ENCODE measurements around the gene EFCAB10. TPM values are rescaled to one million over a fixed set of nuclear protein-coding genes. Genes with fewer than 3 reads are reported as not detected.
A peak's percentile ranks its signal among the peaks of the same experiment; 100 is the strongest.

EFCAB10 gene
- total and polyA plus RNA-seq, 2 of the 13 experiments (the other 11 are each of a cell fraction or from before 2014, with no cell fraction given): 0.40 TPM; not detected in 1

DNA sequence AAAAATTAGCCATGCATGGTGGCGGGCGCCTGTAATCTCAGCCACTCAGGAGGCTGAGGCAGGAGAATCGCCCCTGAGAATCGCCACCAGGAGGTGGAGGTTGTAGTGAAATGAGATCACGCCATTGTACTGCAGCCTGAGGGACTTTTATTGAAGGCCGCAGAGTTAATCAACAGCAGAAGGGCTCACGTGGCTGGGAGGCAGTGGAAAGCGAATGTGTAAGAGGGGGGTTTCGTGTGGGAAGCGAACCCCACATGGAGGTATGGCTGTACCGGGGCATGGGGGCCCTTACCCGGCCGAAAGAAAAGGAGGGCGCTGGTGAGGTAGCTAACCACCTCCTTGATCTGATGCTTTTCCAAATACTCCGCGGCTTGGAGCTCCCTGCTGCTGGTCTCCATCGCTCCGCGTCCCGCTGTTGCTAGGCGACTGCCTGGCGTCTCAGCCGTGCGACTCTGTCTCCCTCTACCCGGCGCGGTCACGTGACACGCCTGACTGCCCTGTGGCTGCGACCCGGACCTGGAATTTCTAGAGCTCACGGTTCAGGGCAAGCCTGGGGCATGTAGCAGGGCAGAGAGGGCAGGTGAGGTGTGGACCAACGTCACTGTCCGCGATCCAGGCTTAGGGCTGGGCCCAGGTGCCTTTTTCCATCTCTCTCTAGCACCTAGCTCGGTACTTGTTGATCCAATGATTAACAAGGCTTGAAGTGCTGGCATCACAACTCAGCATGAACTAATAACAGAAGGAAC lies at the start of gene EFCAB10 (continued):
- TF ChIP-seq, protein P1, sequence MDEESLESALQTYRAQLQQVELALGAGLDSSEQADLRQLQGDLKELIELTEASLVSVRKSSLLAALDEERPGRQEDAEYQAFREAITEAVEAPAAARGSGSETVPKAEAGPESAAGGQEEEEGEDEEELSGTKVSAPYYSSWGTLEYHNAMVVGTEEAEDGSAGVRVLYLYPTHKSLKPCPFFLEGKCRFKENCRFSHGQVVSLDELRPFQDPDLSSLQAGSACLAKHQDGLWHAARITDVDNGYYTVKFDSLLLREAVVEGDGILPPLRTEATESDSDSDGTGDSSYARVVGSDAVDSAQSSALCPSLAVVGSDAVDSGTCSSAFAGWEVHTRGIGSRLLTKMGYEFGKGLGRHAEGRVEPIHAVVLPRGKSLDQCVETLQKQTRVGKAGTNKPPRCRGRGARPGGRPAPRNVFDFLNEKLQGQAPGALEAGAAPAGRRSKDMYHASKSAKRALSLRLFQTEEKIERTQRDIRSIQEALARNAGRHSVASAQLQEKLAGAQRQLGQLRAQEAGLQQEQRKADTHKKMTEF (CRISPR knock-in tag; IDR thresholded peaks at IDR 0.05): peak; percentile 31; the same call in 1 of the 2 replicates
- TF ChIP-seq, protein P2, sequence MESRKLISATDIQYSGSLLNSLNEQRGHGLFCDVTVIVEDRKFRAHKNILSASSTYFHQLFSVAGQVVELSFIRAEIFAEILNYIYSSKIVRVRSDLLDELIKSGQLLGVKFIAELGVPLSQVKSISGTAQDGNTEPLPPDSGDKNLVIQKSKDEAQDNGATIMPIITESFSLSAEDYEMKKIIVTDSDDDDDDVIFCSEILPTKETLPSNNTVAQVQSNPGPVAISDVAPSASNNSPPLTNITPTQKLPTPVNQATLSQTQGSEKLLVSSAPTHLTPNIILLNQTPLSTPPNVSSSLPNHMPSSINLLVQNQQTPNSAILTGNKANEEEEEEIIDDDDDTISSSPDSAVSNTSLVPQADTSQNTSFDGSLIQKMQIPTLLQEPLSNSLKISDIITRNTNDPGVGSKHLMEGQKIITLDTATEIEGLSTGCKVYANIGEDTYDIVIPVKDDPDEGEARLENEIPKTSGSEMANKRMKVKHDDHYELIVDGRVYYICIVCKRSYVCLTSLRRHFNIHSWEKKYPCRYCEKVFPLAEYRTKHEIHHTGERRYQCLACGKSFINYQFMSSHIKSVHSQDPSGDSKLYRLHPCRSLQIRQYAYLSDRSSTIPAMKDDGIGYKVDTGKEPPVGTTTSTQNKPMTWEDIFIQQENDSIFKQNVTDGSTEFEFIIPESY (CRISPR knock-in tag; IDR thresholded peaks at IDR 0.05): peak; percentile 91
- TF ChIP-seq KLF6 (CRISPR knock-in tag; IDR thresholded peaks at IDR 0.05) (0 out of 2 replicates have a peak, but pooled peaks have one; percentile 43), TEAD3 (CRISPR knock-in tag; optimal IDR thresholded peaks at IDR 0.05; ENCODE audit: borderline replicate concordance) (peak; percentile 72), ZFY (CRISPR knock-in tag; IDR thresholded peaks at IDR 0.05) (peak; percentile 43; the same call in 1 of the 2 replicates), SRY (CRISPR knock-in tag; IDR thresholded peaks at IDR 0.05) (no peak), KLF13 (CRISPR knock-in tag; IDR thresholded peaks at IDR 0.05) (no peak), PHF8 (CRISPR knock-in tag; IDR thresholded peaks at IDR 0.05) (peak; percentile 32; the same call in 1 of the 2 replicates), GTF2F1 (IDR thresholded peaks at IDR 0.05; ENCODE audit: low read length) (0 out of 2 replicates have a peak, but pooled peaks have one; percentile 65), GATAD1 (CRISPR knock-in tag; IDR thresholded peaks at IDR 0.05) (peak; percentile 59), RBM22 (optimal IDR thresholded peaks at IDR 0.05; ENCODE audit: low read length) (peak; percentile 24), ZNF614 (CRISPR knock-in tag; IDR thresholded peaks at IDR 0.05; ENCODE audit: borderline replicate concordance) (0 out of 2 replicates have a peak, but pooled peaks have one; percentile 32), ZNF883 (CRISPR knock-in tag; IDR thresholded peaks at IDR 0.05; ENCODE audit: not compliant biosample characterization) (peak; percentile 61), GABPB1 (CRISPR knock-in tag; IDR thresholded peaks at IDR 0.05) (peak; percentile 54; the same call in 1 of the 2 replicates), HES4 (CRISPR knock-in tag; IDR thresholded peaks at IDR 0.05; ENCODE audit: borderline replicate concordance) (peak; percentile 17; the same call in 1 of the 2 replicates)
- TF ChIP-seq, protein P3, sequence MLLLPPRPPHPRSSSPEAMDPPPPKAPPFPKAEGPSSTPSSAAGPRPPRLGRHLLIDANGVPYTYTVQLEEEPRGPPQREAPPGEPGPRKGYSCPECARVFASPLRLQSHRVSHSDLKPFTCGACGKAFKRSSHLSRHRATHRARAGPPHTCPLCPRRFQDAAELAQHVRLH (CRISPR knock-in tag; IDR thresholded peaks at IDR 0.05; ENCODE audit: borderline replicate concordance, low read depth): 0 out of 2 replicates have a peak, but pooled peaks have one; percentile 32
- TF ChIP-seq, protein P4, sequence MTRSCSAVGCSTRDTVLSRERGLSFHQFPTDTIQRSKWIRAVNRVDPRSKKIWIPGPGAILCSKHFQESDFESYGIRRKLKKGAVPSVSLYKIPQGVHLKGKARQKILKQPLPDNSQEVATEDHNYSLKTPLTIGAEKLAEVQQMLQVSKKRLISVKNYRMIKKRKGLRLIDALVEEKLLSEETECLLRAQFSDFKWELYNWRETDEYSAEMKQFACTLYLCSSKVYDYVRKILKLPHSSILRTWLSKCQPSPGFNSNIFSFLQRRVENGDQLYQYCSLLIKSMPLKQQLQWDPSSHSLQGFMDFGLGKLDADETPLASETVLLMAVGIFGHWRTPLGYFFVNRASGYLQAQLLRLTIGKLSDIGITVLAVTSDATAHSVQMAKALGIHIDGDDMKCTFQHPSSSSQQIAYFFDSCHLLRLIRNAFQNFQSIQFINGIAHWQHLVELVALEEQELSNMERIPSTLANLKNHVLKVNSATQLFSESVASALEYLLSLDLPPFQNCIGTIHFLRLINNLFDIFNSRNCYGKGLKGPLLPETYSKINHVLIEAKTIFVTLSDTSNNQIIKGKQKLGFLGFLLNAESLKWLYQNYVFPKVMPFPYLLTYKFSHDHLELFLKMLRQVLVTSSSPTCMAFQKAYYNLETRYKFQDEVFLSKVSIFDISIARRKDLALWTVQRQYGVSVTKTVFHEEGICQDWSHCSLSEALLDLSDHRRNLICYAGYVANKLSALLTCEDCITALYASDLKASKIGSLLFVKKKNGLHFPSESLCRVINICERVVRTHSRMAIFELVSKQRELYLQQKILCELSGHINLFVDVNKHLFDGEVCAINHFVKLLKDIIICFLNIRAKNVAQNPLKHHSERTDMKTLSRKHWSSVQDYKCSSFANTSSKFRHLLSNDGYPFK (CRISPR knock-in tag; IDR thresholded peaks at IDR 0.05; ENCODE audit: borderline replicate concordance): 0 out of 2 replicates have a peak, but pooled peaks have one; percentile 29
- TF ChIP-seq, protein P5, sequence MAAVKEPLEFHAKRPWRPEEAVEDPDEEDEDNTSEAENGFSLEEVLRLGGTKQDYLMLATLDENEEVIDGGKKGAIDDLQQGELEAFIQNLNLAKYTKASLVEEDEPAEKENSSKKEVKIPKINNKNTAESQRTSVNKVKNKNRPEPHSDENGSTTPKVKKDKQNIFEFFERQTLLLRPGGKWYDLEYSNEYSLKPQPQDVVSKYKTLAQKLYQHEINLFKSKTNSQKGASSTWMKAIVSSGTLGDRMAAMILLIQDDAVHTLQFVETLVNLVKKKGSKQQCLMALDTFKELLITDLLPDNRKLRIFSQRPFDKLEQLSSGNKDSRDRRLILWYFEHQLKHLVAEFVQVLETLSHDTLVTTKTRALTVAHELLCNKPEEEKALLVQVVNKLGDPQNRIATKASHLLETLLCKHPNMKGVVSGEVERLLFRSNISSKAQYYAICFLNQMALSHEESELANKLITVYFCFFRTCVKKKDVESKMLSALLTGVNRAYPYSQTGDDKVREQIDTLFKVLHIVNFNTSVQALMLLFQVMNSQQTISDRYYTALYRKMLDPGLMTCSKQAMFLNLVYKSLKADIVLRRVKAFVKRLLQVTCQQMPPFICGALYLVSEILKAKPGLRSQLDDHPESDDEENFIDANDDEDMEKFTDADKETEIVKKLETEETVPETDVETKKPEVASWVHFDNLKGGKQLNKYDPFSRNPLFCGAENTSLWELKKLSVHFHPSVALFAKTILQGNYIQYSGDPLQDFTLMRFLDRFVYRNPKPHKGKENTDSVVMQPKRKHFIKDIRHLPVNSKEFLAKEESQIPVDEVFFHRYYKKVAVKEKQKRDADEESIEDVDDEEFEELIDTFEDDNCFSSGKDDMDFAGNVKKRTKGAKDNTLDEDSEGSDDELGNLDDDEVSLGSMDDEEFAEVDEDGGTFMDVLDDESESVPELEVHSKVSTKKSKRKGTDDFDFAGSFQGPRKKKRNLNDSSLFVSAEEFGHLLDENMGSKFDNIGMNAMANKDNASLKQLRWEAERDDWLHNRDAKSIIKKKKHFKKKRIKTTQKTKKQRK (IDR thresholded peaks at IDR 0.05; ENCODE audit: low read length): no peak
